Measurements from ENCODE around the gene ALKBH3. TPM values are rescaled to one million over a fixed set of nuclear protein-coding genes. Genes with fewer than 3 reads are reported as not detected.

The ALKBH3 gene
- total and polyA plus RNA-seq, 5 experiments from 2014 or later, result 37.6 to 55.0 (median 44.9) TPM

GRCh38 chr11:43937434-43938411, 57.1 kb downstream of the ALKBH3 start:
- DNase-seq (no peak), ATAC-seq (no peak)
- Mint-ChIP-seq H3K9me3 (peaks cover 0 to 6% (median 0%) of the 10 kb centered on the region in 9 donors), H3K4me1 (peaks cover 4 to 7% (median 5%) of the 10 kb centered on the region in 4 donors), H3K27me3 (peaks cover 17 to 71% (median 37%) of the 10 kb centered on the region in 5 donors), H3K36me3 (peaks cover 0 to 3% (median 0%) of the 10 kb centered on the region in 3 donors), H3K27ac (peak overlapping the region in 1 of 10 donors; percentile 17), H3K4me3 (no peak overlapping the region)
- POLR2A ChIA-PET, result no interaction called here

GRCh38 chr11:43941257-43941994, 60.8 kb downstream of the ALKBH3 start:
- no peak for ATAC-seq
- POLR2A ChIA-PET, result interaction anchor here (0.8 kb wide), 1 partner anchor 543 kb away, joined by 3 read pairs; no protein-coding TSS in a partner anchor
- Mint-ChIP-seq H3K27me3 (peaks cover 25 to 87% (median 54%) of the 10 kb centered on the region in 5 donors), H3K9me3 (peaks cover 0 to 6% (median 0%) of the 10 kb centered on the region in 9 donors), H3K27ac (peak overlapping the region in 5 of 10 donors; percentile 31 to 55 (median 38)), H3K36me3 (peaks cover 0 to 3% (median 0%) of the 10 kb centered on the region in 3 donors), H3K4me1 (peaks cover 11 to 24% (median 17%) of the 10 kb centered on the region in 4 donors), H3K4me3 (peak overlapping the region; percentile 77 to 96 (median 88))
- no peak for DNase-seq

- Mint-ChIP-seq H3K4me3 (peak overlapping the region; percentile 50 to 85 (median 66)), H3K4me1 (peaks cover 11 to 24% (median 17%) of the 10 kb centered on the region in 4 donors), H3K27me3 (peaks cover 29 to 87% (median 54%) of the 10 kb centered on the region in 5 donors), H3K36me3 (peaks cover 0 to 3% (median 0%) of the 10 kb centered on the region in 3 donors), H3K9me3 (peaks cover 0 to 6% (median 0%) of the 10 kb centered on the region in 9 donors), H3K27ac (no peak overlapping the region)
- ATAC-seq (peak; percentile 15 to 19), DNase-seq (peak in 1 of 10 donors; percentile 9)
- POLR2A ChIA-PET, result no interaction called here
These were observed 62.2 kb downstream of the ALKBH3 start for GRCh38 chr11:43942662-43943371.

- POLR2A ChIA-PET, result no interaction called here
- DNase-seq (no peak), ATAC-seq (no peak)
- Mint-ChIP-seq H3K27ac (peak overlapping the region in 1 of 10 donors; percentile 44), H3K27me3 (peaks cover 29 to 86% (median 54%) of the 10 kb centered on the region in 5 donors), H3K4me3 (peak overlapping the region; percentile 78 to 96 (median 89)), H3K36me3 (peaks cover 0 to 3% (median 0%) of the 10 kb centered on the region in 3 donors), H3K9me3 (peaks cover 0 to 6% (median 0%) of the 10 kb centered on the region in 9 donors), H3K4me1 (peaks cover 11 to 24% (median 17%) of the 10 kb centered on the region in 4 donors)
These were observed 62.8 kb downstream of the ALKBH3 start for GRCh38 chr11:43943372-43943930.

- Mint-ChIP-seq H3K27ac (no peak overlapping the region), H3K4me3 (peak overlapping the region; percentile 70 to 96 (median 88))
These were observed 63.5 kb downstream of the ALKBH3 start for GRCh38 chr11:43943931-43944751.

GRCh38 chr11:43944761-43945311, 64.2 kb downstream of the ALKBH3 start:
- Mint-ChIP-seq H3K4me3 (peak overlapping the region; percentile 42 to 89 (median 68)), H3K27me3 (peaks cover 35 to 81% (median 53%) of the 10 kb centered on the region in 5 donors), H3K27ac (no peak overlapping the region), H3K9me3 (peaks cover 0 to 6% (median 0%) of the 10 kb centered on the region in 9 donors), H3K4me1 (peaks cover 10 to 24% (median 17%) of the 10 kb centered on the region in 4 donors), H3K36me3 (peaks cover 0 to 3% (median 0%) of the 10 kb centered on the region in 3 donors)
- ATAC-seq, result peak in 1 of 2 donors; percentile 40
- POLR2A ChIA-PET, result no interaction called here
- peak in 8 of 10 donors; percentile 23 to 68 (median 37) for DNase-seq

More at GRCh38 chr11:43943931-43944751, 63.5 kb downstream of the ALKBH3 start:
- peaks cover 0 to 6% (median 0%) of the 10 kb centered on the region in 9 donors for H3K9me3 Mint-ChIP-seq
- H3K36me3 Mint-ChIP-seq, result peaks cover 0 to 3% (median 0%) of the 10 kb centered on the region in 3 donors
- POLR2A ChIA-PET, result no interaction called here
- H3K27me3 Mint-ChIP-seq, result peaks cover 31 to 82% (median 54%) of the 10 kb centered on the region in 5 donors
- H3K4me1 Mint-ChIP-seq, result peaks cover 11 to 24% (median 17%) of the 10 kb centered on the region in 4 donors
- DNase-seq (no peak), ATAC-seq (no peak)

GRCh38 chr11:43947003-43947500, 66.4 kb downstream of the ALKBH3 start:
- Mint-ChIP-seq H3K4me1 (peaks cover 7 to 17% (median 12%) of the 10 kb centered on the region in 4 donors), H3K27ac (no peak overlapping the region), H3K36me3 (no peaks in the 10 kb centered on the region), H3K4me3 (peak overlapping the region in 1 of 10 donors; percentile 17), H3K9me3 (no peaks in the 10 kb centered on the region), H3K27me3 (peaks cover 26 to 74% (median 51%) of the 10 kb centered on the region in 5 donors)
- DNase-seq (no peak), ATAC-seq (no peak)
- POLR2A ChIA-PET, result no interaction called here

GRCh38 chr11:43947815-43948214, 67.2 kb downstream of the ALKBH3 start:
- no peak overlapping the region for H3K27ac Mint-ChIP-seq
- H3K4me1 Mint-ChIP-seq, result peaks cover 7 to 17% (median 12%) of the 10 kb centered on the region in 4 donors
- peaks cover 26 to 73% (median 57%) of the 10 kb centered on the region in 5 donors for H3K27me3 Mint-ChIP-seq
- POLR2A ChIA-PET, result no interaction called here
- H3K9me3 Mint-ChIP-seq, result no peaks in the 10 kb centered on the region
- no peak overlapping the region for H3K4me3 Mint-ChIP-seq
- no peaks in the 10 kb centered on the region for H3K36me3 Mint-ChIP-seq
- no peak for DNase-seq
- no peak for ATAC-seq

GRCh38 chr11:43948341-43949225, 68.0 kb downstream of the ALKBH3 start:
- Mint-ChIP-seq H3K4me3 (no peak overlapping the region), H3K27ac (no peak overlapping the region), H3K27me3 (peaks cover 23 to 70% (median 53%) of the 10 kb centered on the region in 5 donors), H3K9me3 (no peaks in the 10 kb centered on the region), H3K4me1 (peaks cover 4 to 13% (median 9%) of the 10 kb centered on the region in 4 donors), H3K36me3 (no peaks in the 10 kb centered on the region)
- POLR2A ChIA-PET, result no interaction called here
- DNase-seq (no peak), ATAC-seq (no peak)

- H3K9me3 Mint-ChIP-seq, result no peaks in the 10 kb centered on the region
- H3K4me1 Mint-ChIP-seq, result no peaks in the 10 kb centered on the region
- no peak overlapping the region for H3K4me3 Mint-ChIP-seq
- ATAC-seq, result no peak
- no peaks in the 10 kb centered on the region for H3K36me3 Mint-ChIP-seq
- peaks cover 22 to 61% (median 48%) of the 10 kb centered on the region in 5 donors for H3K27me3 Mint-ChIP-seq
- POLR2A ChIA-PET, result no interaction called here
- no peak for DNase-seq
- H3K27ac Mint-ChIP-seq, result no peak overlapping the region
These were observed 69.8 kb downstream of the ALKBH3 start for GRCh38 chr11:43950311-43950855.

Measured in naive thymus-derived CD8-positive, alpha-beta T cell (primary cell).